H9 (cell line): ENCODE results near the gene ABCD3. TPM values are rescaled to one million over a fixed set of nuclear protein-coding genes. Genes with fewer than 3 reads are reported as not detected.

Experiments
- DNase-seq: peaks from one replicate; pipeline ENCODE4 v3.0.0-alpha.2; 2017
- H2AFZ ChIP-seq: one replicate; pipeline ENCODE4 v1.6.1; 2013; ENCODE audit warnings: mild to moderate bottlenecking, low read length, control low read depth, moderate library complexity
- H2AK5ac ChIP-seq: 2 replicates; pipeline ENCODE4 v1.6.1; 2013; ENCODE audit warnings: low read length, control low read depth, mixed read lengths; ENCODE audit not compliant: insufficient read length
- H2BK120ac ChIP-seq: one replicate; pipeline ENCODE4 v1.6.1; 2013; ENCODE audit warnings: low read depth, mild to moderate bottlenecking, low read length, control low read depth, inconsistent platforms; ENCODE audit not compliant: poor library complexity, severe bottlenecking
- H2BK12ac ChIP-seq: 2 replicates; pipeline ENCODE4 v1.6.1; 2013; ENCODE audit warnings: low read length, control low read depth, mixed read lengths, low read depth; ENCODE audit not compliant: insufficient read length
- H2BK15ac ChIP-seq: 2 replicates; pipeline ENCODE4 v1.6.1; 2013; ENCODE audit warnings: low read depth, low read length, control low read depth
- H2BK20ac ChIP-seq: one replicate; pipeline ENCODE4 v1.6.1; 2013; ENCODE audit warnings: low read depth, mild to moderate bottlenecking, low read length, control low read depth, inconsistent platforms; ENCODE audit not compliant: poor library complexity, severe bottlenecking
- H2BK5ac ChIP-seq: 2 replicates; pipeline ENCODE4 v1.6.1; 2013; ENCODE audit warnings: low read length, control low read depth, mixed read lengths; ENCODE audit not compliant: insufficient read length
- H3K14ac ChIP-seq: 2 replicates; pipeline ENCODE4 v1.6.1; 2013; ENCODE audit warnings: low read length, control low read depth; ENCODE audit not compliant: insufficient read depth
- H3K18ac ChIP-seq: 2 replicates; pipeline ENCODE4 v1.6.1; 2013; ENCODE audit warnings: low read depth, mild to moderate bottlenecking, mixed read lengths, low read length, control low read depth; ENCODE audit not compliant: insufficient read length
- H3K23ac ChIP-seq: 2 replicates; pipeline ENCODE4 v1.6.1; 2013; ENCODE audit warnings: low read length, control low read depth, mixed read lengths, low read depth; ENCODE audit not compliant: insufficient read length
- H3K23me2 ChIP-seq: 2 replicates; pipeline ENCODE4 v1.6.1; 2013; ENCODE audit warnings: low read depth, mild to moderate bottlenecking, mixed read lengths, low read length, control low read depth; ENCODE audit not compliant: insufficient read length, poor library complexity, severe bottlenecking
- H3K27ac ChIP-seq: 2 replicates; pipeline ENCODE4 v1.5.1; 2013; ENCODE audit warnings: low read length, control low read depth, mixed read lengths, low read depth; ENCODE audit not compliant: insufficient read length
- H3K27me3 ChIP-seq: 2 replicates; pipeline ENCODE4 v1.6.1; 2013; ENCODE audit warnings: low read length, control low read depth, inconsistent platforms; ENCODE audit not compliant: insufficient read depth
- H3K4ac ChIP-seq: 2 replicates; pipeline ENCODE4 v1.6.1; 2013; ENCODE audit warnings: low read depth, mild to moderate bottlenecking, control low read depth, inconsistent platforms, low read length, moderate library complexity
- H3K4me1 ChIP-seq: 2 replicates; pipeline ENCODE4 v1.6.1; 2013; ENCODE audit warnings: low read length, control low read depth, inconsistent platforms; ENCODE audit not compliant: insufficient read depth
- H3K4me2 ChIP-seq: 2 replicates; pipeline ENCODE4 v1.6.1; 2013; ENCODE audit warnings: low read length, control low read depth, mixed read lengths; ENCODE audit not compliant: insufficient read length, insufficient read depth
- H3K56ac ChIP-seq: 2 replicates; pipeline ENCODE4 v1.6.1; 2013; ENCODE audit warnings: low read depth, mild to moderate bottlenecking, mixed read lengths, low read length, control low read depth; ENCODE audit not compliant: insufficient read length
- H3K79me1 ChIP-seq: 2 replicates; pipeline ENCODE4 v1.6.1; 2013; ENCODE audit warnings: low read depth, mild to moderate bottlenecking, moderate library complexity, low read length, control low read depth, inconsistent platforms; ENCODE audit not compliant: insufficient read depth, poor library complexity, severe bottlenecking
- H3K79me2 ChIP-seq: 2 replicates; pipeline ENCODE4 v1.6.1; 2013; ENCODE audit warnings: low read length, control low read depth, inconsistent platforms; ENCODE audit not compliant: insufficient read depth
- H3K9ac ChIP-seq: 2 replicates; pipeline ENCODE4 v1.6.1; 2013; ENCODE audit warnings: low read length, control low read depth, mixed read lengths; ENCODE audit not compliant: insufficient read length; ENCODE audit errors: extremely low read depth
- H3K9me3 ChIP-seq: one replicate; pipeline ENCODE4 v1.6.1; 2013; ENCODE audit warnings: low read depth, low read length, inconsistent platforms; ENCODE audit not compliant: control insufficient read depth
- H3T11ph ChIP-seq: one replicate; pipeline ENCODE4 v1.6.1; 2013; ENCODE audit warnings: mild to moderate bottlenecking, low read length, control low read depth, inconsistent platforms
- H4K20me1 ChIP-seq: one replicate; pipeline ENCODE4 v1.6.1; 2013; ENCODE audit not compliant: control insufficient read depth, insufficient read length, insufficient read depth
- H4K5ac ChIP-seq: 2 replicates; pipeline ENCODE4 v1.6.1; 2013; ENCODE audit warnings: low read depth, mild to moderate bottlenecking, mixed read lengths, low read length, control low read depth; ENCODE audit not compliant: insufficient read length
- H4K8ac ChIP-seq: replicated peaks from 2 replicates; pipeline ENCODE4 v1.6.1; 2013; ENCODE audit warnings: low read length, control low read depth, mixed read lengths, low read depth; ENCODE audit not compliant: insufficient read length
- H4K91ac ChIP-seq: 2 replicates; pipeline ENCODE4 v1.6.1; 2013; ENCODE audit warnings: low read depth, mild to moderate bottlenecking, moderate library complexity, mixed read lengths, low read length, control low read depth; ENCODE audit not compliant: insufficient read length
- H3K27ac Mint-ChIP-seq, 3 experiments: 2 replicates in 2 of 3; 3 replicates in 1 of 3; pipeline ENCODE4 v1.8.0; 2020 to 2021; ENCODE audit warnings: mixed read lengths in 3 of 3, mild to moderate bottlenecking in 1 of 3, moderate library complexity in 1 of 3
- H3K27me3 Mint-ChIP-seq: 2 replicates; pipeline ENCODE4 v1.8.0; 2021; ENCODE audit warnings: low read depth, mild to moderate bottlenecking, moderate library complexity, mixed read lengths
- H3K36me3 Mint-ChIP-seq, 3 experiments: 2 replicates in 2 of 3; 3 replicates in 1 of 3; pipeline ENCODE4 v1.8.0; 2020 to 2021; ENCODE audit warnings: low read depth in 3 of 3, mixed read lengths in 3 of 3; ENCODE audit not compliant: insufficient read depth in 1 of 3
- H3K4me1 Mint-ChIP-seq, 2 experiments: 2 replicates each; pipeline ENCODE4 v1.8.0; 2020; ENCODE audit warnings: mixed read lengths in 2 of 2
- H3K4me3 Mint-ChIP-seq, 2 experiments: 2 replicates in 1 of 2; 3 replicates in 1 of 2; pipeline ENCODE4 v1.8.0; 2020 to 2021; ENCODE audit warnings: mild to moderate bottlenecking in 2 of 2, mixed read lengths in 2 of 2, moderate library complexity in 1 of 2
- H3K9me3 Mint-ChIP-seq, 2 experiments: 2 replicates in 1 of 2; 3 replicates in 1 of 2; pipeline ENCODE4 v1.8.0; 2020; ENCODE audit warnings: mild to moderate bottlenecking in 2 of 2, mixed read lengths in 2 of 2, moderate library complexity in 1 of 2
- WGBS: extraction: QIAGEN DNeasy Blood & Tissue Kit; methylation state at CpG from one replicate; pipeline ENCODE4 v1.1.7; 2013; ENCODE audit warnings: missing lambda C conversion rate, low lambda C conversion rate, mixed read lengths; ENCODE audit not compliant: insufficient read length; ENCODE audit errors: extremely low coverage; 5-methylcytosine and 5-hydroxymethylcytosine counted together
- total RNA-seq: library from RNA; stranded (reverse); gene quantifications from 2 replicates; pipeline ENCODE4 v1.2.1, GENCODE V29; 2021
- TF ChIP-seq, protein P1 (sequence below): fragments of 200-600 bp; sonication (generic); conservative IDR thresholded peaks from 3 replicates; pipeline ENCODE4 v1.8.0; 2021; ENCODE audit warnings: antibody characterized with exemption, mild to moderate bottlenecking

The ABCD3 gene
- total RNA-seq, 1 experiment from 2014 or later, result 32.0 TPM

DNA sequence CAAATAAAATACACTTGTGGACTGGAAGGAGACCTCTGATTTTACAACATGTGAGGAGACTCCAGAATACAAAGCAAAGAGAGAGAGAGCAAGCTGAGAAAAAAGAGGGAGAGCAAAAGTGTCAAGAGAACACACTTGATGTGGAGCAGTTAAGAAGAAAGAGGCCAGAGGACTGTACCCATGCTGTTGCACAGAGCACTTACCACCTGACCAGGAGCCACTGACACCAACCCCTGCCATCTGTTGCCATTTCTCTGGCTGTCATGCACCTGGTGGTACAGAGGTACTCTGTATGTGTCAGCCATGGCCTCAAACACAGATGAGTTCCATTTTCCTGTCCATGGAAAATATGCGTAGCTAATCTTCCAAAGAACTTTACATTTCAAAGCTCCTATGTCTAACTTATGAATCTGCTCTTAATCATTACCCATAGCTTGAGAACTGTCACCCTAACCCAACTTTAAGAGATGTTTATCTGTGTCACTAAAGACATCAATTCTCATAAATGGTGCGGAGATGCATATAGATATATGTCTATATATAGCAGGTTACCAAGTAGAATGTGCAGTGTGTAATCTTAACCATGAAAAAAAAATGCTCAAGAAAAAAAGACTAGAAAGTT, 32.8 kb upstream of the ABCD3 start:
- Histone ChIP-seq H3T11ph (no peak overlapping the region), H3K27me3 (no peaks in the 10 kb centered on the region), H2BK20ac (no peak overlapping the region), H3K14ac (no peak overlapping the region), H3K4me1 (no peaks in the 10 kb centered on the region), H4K20me1 (no peaks in the 10 kb centered on the region), H2AK5ac (no peak overlapping the region), H3K23ac (no peak overlapping the region), H3K56ac (no peak overlapping the region), H3K27ac (no peak overlapping the region), H4K8ac (no peak overlapping the region), H2BK12ac (no peak overlapping the region), H3K79me2 (no peaks in the 10 kb centered on the region), H2AFZ (no peak overlapping the region), H4K5ac (no peak overlapping the region), H3K4ac (no peak overlapping the region), H3K4me2 (no peak overlapping the region), H2BK5ac (no peak overlapping the region), H3K9ac (no peak overlapping the region), H3K79me1 (no peaks in the 10 kb centered on the region), H2BK15ac (no peak overlapping the region), H2BK120ac (no peak overlapping the region), H4K91ac (no peak overlapping the region), H3K9me3 (peaks cover 14% of the 10 kb centered on the region), H3K18ac (no peak overlapping the region), H3K23me2 (no peaks in the 10 kb centered on the region)
- TF ChIP-seq, protein P1, sequence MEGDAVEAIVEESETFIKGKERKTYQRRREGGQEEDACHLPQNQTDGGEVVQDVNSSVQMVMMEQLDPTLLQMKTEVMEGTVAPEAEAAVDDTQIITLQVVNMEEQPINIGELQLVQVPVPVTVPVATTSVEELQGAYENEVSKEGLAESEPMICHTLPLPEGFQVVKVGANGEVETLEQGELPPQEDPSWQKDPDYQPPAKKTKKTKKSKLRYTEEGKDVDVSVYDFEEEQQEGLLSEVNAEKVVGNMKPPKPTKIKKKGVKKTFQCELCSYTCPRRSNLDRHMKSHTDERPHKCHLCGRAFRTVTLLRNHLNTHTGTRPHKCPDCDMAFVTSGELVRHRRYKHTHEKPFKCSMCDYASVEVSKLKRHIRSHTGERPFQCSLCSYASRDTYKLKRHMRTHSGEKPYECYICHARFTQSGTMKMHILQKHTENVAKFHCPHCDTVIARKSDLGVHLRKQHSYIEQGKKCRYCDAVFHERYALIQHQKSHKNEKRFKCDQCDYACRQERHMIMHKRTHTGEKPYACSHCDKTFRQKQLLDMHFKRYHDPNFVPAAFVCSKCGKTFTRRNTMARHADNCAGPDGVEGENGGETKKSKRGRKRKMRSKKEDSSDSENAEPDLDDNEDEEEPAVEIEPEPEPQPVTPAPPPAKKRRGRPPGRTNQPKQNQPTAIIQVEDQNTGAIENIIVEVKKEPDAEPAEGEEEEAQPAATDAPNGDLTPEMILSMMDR, result no peak
- Mint-ChIP-seq H3K4me3 (no peak overlapping the region), H3K4me1 (peaks cover 10% of the 10 kb centered on the region in 2 experiments), H3K27me3 (peaks cover 3% of the 10 kb centered on the region), H3K27ac (no peak overlapping the region), H3K36me3 (peaks cover 13 to 16% (median 13%) of the 10 kb centered on the region in 3 experiments), H3K9me3 (peaks cover 18% of the 10 kb centered on the region in 2 experiments)
- DNase-seq, result no peak
- no CpG with 5 or more reads among the region's 2 CpGs for WGBS
